Endothelial cell of umbilical vein (primary cell): ENCODE data around the gene TBL3.

Source experiments
- CTCF ChIP-seq, 2 donors: IDR thresholded peaks; 1 replicate in 1 of 2; 2 replicates in 1 of 2; pipeline ENCODE4 v1.5.1; 2011; ENCODE audit warnings: low read length in 2 of 2, mild to moderate bottlenecking in 2 of 2, moderate library complexity in 2 of 2, control low read depth in 1 of 2, inconsistent platforms in 1 of 2, low read depth in 1 of 2; ENCODE audit not compliant: insufficient read depth in 1 of 2; ENCODE audit errors: extremely low read depth in 1 of 2
- EZH2 ChIP-seq: IDR thresholded peaks from 2 replicates; pipeline ENCODE4 v1.6.1; 2012; ENCODE audit warnings: borderline replicate concordance, low read depth, mild to moderate bottlenecking, moderate library complexity, low read length, inconsistent platforms; ENCODE audit not compliant: severe bottlenecking
- JUN ChIP-seq: IDR thresholded peaks from 2 replicates; pipeline ENCODE4 v1.6.1; 2011; ENCODE audit warnings: borderline replicate concordance, low read depth; ENCODE audit not compliant: insufficient read length, insufficient read depth
- MAX ChIP-seq: IDR thresholded peaks from 2 replicates; pipeline ENCODE4 v1.6.1; 2011; ENCODE audit not compliant: insufficient read depth, insufficient read length
- MYC ChIP-seq: IDR thresholded peaks from one replicate; pipeline ENCODE4 v1.6.1; 2011; ENCODE audit warnings: mild to moderate bottlenecking, low read depth, low read length
- POLR2A ChIP-seq: IDR thresholded peaks from 2 replicates; pipeline ENCODE4 v1.6.1; 2012; ENCODE audit warnings: low read depth, mild to moderate bottlenecking, control low read depth, low read length
- POLR2AphosphoS5 ChIP-seq: IDR thresholded peaks from 2 replicates; pipeline ENCODE4 v1.6.1; 2012; ENCODE audit warnings: low read depth, mild to moderate bottlenecking, control low read depth, low read length, moderate library complexity; ENCODE audit not compliant: insufficient read depth

GRCh38 chr16:2013527-2013926 lies 41.7 kb downstream of the TBL3 start:
- TF ChIP-seq CTCF (IDR thresholded peaks at IDR 0.05; ENCODE audit: extremely low read depth in 1 of 2, insufficient read depth in 1 of 2, low read depth in 1 of 2, low read length in 2 of 2) (no peak), EZH2 (no peak), MYC (no peak), POLR2A (no peak), MAX (no peak), POLR2AphosphoS5 (no peak), JUN (no peak)
